GM21367 (cell line): ENCODE measurements around the gene CBX7.
"Not testable (repeated sequence)": the region's sequence is repeated elsewhere in the genome, so short reads cannot be mapped to it uniquely, and the experiment has no call there.

Experiments used
- ATAC-seq: cut with Tn5 transposase; IDR thresholded peaks from one replicate; pipeline ENCODE4 v1.9.1; 2021; ENCODE audit not compliant: unreplicated experiment

Gene CBX7

GRCh38 chr22:39174498-39175352 lies 22.2 kb upstream of the CBX7 start:
- ATAC-seq: no peak

GRCh38 chr22:39173787-39174497 lies 21.5 kb upstream of the CBX7 start:
- ATAC-seq: no peak

- no peak for ATAC-seq
Measured at GRCh38 chr22:39173050-39173706, 20.7 kb upstream of the CBX7 start.

- not testable (repeated sequence) for ATAC-seq
Measured at GRCh38 chr22:39172265-39173049, 20.0 kb upstream of the CBX7 start.

GRCh38 chr22:39171623-39172264 lies 19.3 kb upstream of the CBX7 start:
- ATAC-seq: no peak

GRCh38 chr22:39170825-39171622 lies 18.5 kb upstream of the CBX7 start:
- ATAC-seq: no peak

- no peak for ATAC-seq
Measured at GRCh38 chr22:39169797-39170466, 17.5 kb upstream of the CBX7 start.

- ATAC-seq: no peak
Measured at GRCh38 chr22:39166547-39166946, 14.1 kb upstream of the CBX7 start.

GRCh38 chr22:39156093-39156492 lies 3.6 kb upstream of the CBX7 start:
- not testable (repeated sequence) for ATAC-seq

GRCh38 chr22:39155421-39155820 lies 2.9 kb upstream of the CBX7 start:
- ATAC-seq: no peak

- no peak for ATAC-seq
Measured at GRCh38 chr22:39153220-39153717, 789 bp upstream of the CBX7 start.

- no peak for ATAC-seq
Measured at GRCh38 chr22:39152024-39152510, 413 bp downstream of the CBX7 start.

- ATAC-seq: no peak
Measured at GRCh38 chr22:39151329-39151975, 1.0 kb downstream of the CBX7 start.

GRCh38 chr22:39150848-39151215 lies 1.6 kb downstream of the CBX7 start:
- no peak for ATAC-seq

- no peak for ATAC-seq
Measured at GRCh38 chr22:39149915-39150847, 2.3 kb downstream of the CBX7 start.

GRCh38 chr22:39148727-39149535 lies 3.5 kb downstream of the CBX7 start:
- no peak for ATAC-seq
